Colonic mucosa (tissue), 4 donors: ENCODE measurements around the gene HOXB7. TPM values are rescaled to one million over a fixed set of nuclear protein-coding genes. Genes with fewer than 3 reads are reported as not detected.

Source experiments
- DNase-seq: peaks from one replicate; pipeline ENCODE4 v3.0.0-alpha.2; 2020
- H3K27ac ChIP-seq: fragments of 200-600 bp; one replicate; pipeline ENCODE4 v1.8.0; 2021
- H3K27me3 ChIP-seq: fragments of 200-600 bp; one replicate; pipeline ENCODE4 v1.8.0; 2021
- H3K36me3 ChIP-seq: fragments of 200-600 bp; one replicate; pipeline ENCODE4 v1.8.0; 2021
- H3K4me1 ChIP-seq: fragments of 200-600 bp; one replicate; pipeline ENCODE4 v1.8.0; 2021; ENCODE audit warnings: mild to moderate bottlenecking
- H3K4me3 ChIP-seq: fragments of 200-600 bp; one replicate; pipeline ENCODE4 v1.8.0; 2021
- H3K9ac ChIP-seq, 2 donors: one replicate each; pipeline ENCODE4 v1.7.0; 2013; ENCODE audit warnings: control low read depth in 2 of 2, low read depth in 2 of 2, low read length in 2 of 2
- H3K9me3 ChIP-seq: fragments of 200-600 bp; one replicate; pipeline ENCODE4 v1.8.0; 2021
- CTCF ChIP-seq: fragments of 200-600 bp; IDR thresholded peaks from one replicate; pipeline ENCODE4 v1.8.0; 2022; ENCODE audit warnings: antibody characterized with exemption, mild to moderate bottlenecking
- intact Hi-C: fragments of 100-400 bp; cut with DNase I; formaldehyde crosslinking; loops from one replicate; pipeline ENCODE4 v1.14.1; 2022
- total RNA-seq, 2 donors: library from RNA; stranded (reverse); fragmentation: NEBNext Ultra II Directional in 1 of 2; extraction: Animal tissue kit (Norgen Biotek cat#: 25700) in 1 of 2; gene quantifications; one replicate each; pipeline ENCODE4 v1.2.1, GENCODE V29; 2021
- donor health status: healthy.
- donor health status: DM: no; HTN: no; CAD: no.
- donor health status: DM: no; HTN: no; CAD: no.

Gene HOXB7
- total RNA-seq, 2 donors from 2014 or later, result 25.9 to 31.4 TPM

- TF ChIP-seq CTCF, result no peak
- H3K9me3 ChIP-seq, result no peaks in the 10 kb centered on the region
- H3K27me3 ChIP-seq, result no peaks in the 10 kb centered on the region
- peaks cover 8% of the 10 kb centered on the region for H3K36me3 ChIP-seq
- peak overlapping the region; percentile 67 to 80 for H3K9ac ChIP-seq
- H3K27ac ChIP-seq, result peak overlapping the region; percentile 88
- H3K4me3 ChIP-seq, result peak overlapping the region; percentile 5
- H3K4me1 ChIP-seq, result peaks cover 4% of the 10 kb centered on the region
- intact Hi-C loops, result no loop called here
- DNase-seq, result no peak
Measured at GRCh38 chr17:48590607-48591161, 20.1 kb downstream of the HOXB7 start.

GRCh38 chr17:48589831-48590606, 20.8 kb downstream of the HOXB7 start, which contains the start of gene HOXB3:
TSS of gene HOXB3 (minus strand) at chr17:48590241. CDS start at chr17:48552474, 37,767 bp downstream.
- H3K36me3 ChIP-seq, result peaks cover 4% of the 10 kb centered on the region
- H3K4me1 ChIP-seq, result peaks cover 7% of the 10 kb centered on the region
- no peak for DNase-seq
- no peak for TF ChIP-seq CTCF
- H3K27me3 ChIP-seq, result no peaks in the 10 kb centered on the region
- intact Hi-C loops, result no loop called here
- peak within 1 kb of the TSS; percentile 67 to 80 for H3K9ac ChIP-seq
- H3K9me3 ChIP-seq, result no peaks in the 10 kb centered on the region
- H3K27ac ChIP-seq, result peak within 1 kb of the TSS; percentile 88
- H3K4me3 ChIP-seq, result peak within 1 kb of the TSS; percentile 5

- peak overlapping the region; percentile 5 for H3K4me3 ChIP-seq
- H3K9me3 ChIP-seq, result no peaks in the 10 kb centered on the region
- H3K36me3 ChIP-seq, result no peaks in the 10 kb centered on the region
- TF ChIP-seq CTCF, result no peak
- peaks cover 9% of the 10 kb centered on the region for H3K4me1 ChIP-seq
- H3K27ac ChIP-seq, result peak overlapping the region; percentile 88
- H3K27me3 ChIP-seq, result no peaks in the 10 kb centered on the region
- intact Hi-C loops, result no loop called here
- no peak for DNase-seq
- H3K9ac ChIP-seq, result peak overlapping the region; percentile 62 to 76
Measured at GRCh38 chr17:48589060-48589830, 21.6 kb downstream of the HOXB7 start.

GRCh38 chr17:48588528-48588927, 22.3 kb downstream of the HOXB7 start:
- intact Hi-C loops, result no loop called here
- H3K27me3 ChIP-seq, result no peaks in the 10 kb centered on the region

More at GRCh38 chr17:48588528-48588927, 22.3 kb downstream of the HOXB7 start:
- no peak overlapping the region for H3K4me3 ChIP-seq
- peak overlapping the region; percentile 88 for H3K27ac ChIP-seq
- H3K36me3 ChIP-seq, result no peaks in the 10 kb centered on the region
- no peak for TF ChIP-seq CTCF
- peak overlapping the region; percentile 54 to 76 for H3K9ac ChIP-seq
- no peak for DNase-seq
- H3K9me3 ChIP-seq, result no peaks in the 10 kb centered on the region
- peaks cover 9% of the 10 kb centered on the region for H3K4me1 ChIP-seq
